ENCODE measurements around the gene FAM72C.
"Not testable (repeated sequence)": the region's sequence is repeated elsewhere in the genome, so short reads cannot be mapped to it uniquely, and the experiment has no call there.

DNA sequence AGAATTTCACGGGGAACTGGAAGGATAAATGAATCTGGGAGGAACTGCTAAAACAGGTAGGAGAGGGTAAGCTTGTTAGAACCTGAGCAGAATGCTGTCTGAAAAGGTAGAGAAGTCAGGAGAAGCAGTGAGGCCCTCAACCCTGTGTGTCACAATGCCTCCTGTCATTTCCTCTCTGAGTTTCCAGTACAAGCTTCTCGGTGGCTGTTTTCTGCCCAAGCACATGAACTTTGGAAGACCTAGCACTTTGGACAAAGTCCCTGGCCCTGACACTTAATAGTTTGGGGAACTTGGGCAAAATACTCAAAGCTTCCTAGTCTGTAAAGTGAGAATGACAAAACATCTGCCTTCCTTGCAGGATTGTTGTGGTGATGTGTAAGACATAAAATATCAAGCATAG lies 52.7 kb downstream of the FAM72C start:
- TF ChIP-seq, protein P1, sequence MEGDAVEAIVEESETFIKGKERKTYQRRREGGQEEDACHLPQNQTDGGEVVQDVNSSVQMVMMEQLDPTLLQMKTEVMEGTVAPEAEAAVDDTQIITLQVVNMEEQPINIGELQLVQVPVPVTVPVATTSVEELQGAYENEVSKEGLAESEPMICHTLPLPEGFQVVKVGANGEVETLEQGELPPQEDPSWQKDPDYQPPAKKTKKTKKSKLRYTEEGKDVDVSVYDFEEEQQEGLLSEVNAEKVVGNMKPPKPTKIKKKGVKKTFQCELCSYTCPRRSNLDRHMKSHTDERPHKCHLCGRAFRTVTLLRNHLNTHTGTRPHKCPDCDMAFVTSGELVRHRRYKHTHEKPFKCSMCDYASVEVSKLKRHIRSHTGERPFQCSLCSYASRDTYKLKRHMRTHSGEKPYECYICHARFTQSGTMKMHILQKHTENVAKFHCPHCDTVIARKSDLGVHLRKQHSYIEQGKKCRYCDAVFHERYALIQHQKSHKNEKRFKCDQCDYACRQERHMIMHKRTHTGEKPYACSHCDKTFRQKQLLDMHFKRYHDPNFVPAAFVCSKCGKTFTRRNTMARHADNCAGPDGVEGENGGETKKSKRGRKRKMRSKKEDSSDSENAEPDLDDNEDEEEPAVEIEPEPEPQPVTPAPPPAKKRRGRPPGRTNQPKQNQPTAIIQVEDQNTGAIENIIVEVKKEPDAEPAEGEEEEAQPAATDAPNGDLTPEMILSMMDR (IDR thresholded peaks at IDR 0.05; ENCODE audit: insufficient read depth, low read depth, low read length) = not testable (repeated sequence)
- TF ChIP-seq EZH2 (IDR thresholded peaks at IDR 0.05; ENCODE audit: insufficient read depth, low read length) = not testable (repeated sequence)

Data from astrocyte (in vitro differentiated cells and primary cell).